ENCODE data around the gene BABAM2. TPM values are rescaled to one million over a fixed set of nuclear protein-coding genes. Genes with fewer than 3 reads are reported as not detected.

BABAM2 gene
- total RNA-seq, 2 experiments from 2014 or later = 41.9 to 49.7 TPM

DNA sequence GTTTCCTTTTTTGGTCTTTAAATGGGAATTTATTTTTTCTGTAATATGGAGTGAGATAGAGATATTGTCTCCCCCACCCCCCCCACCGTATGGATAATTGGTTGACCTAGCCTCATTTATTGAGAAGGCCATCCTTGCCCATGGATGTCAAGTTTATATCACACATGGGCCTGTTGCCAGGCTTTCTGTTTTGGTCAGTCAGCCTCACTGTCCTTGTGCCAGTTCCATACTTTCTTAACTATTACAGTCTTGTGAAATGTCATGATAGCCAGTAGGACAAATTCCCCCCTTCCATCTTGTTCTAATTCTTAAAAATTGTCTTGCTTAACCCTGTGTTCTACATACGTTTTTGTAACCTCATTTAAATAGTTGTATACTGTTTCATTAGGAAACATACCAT is 12.5 kb downstream of the BABAM2 start:
- no peak for DNase-seq
- H3K27me3 Mint-ChIP-seq = no peaks in the 10 kb centered on the region
- H3K4me1 Mint-ChIP-seq = peaks cover 23% of the 10 kb centered on the region
- H3K9me3 Mint-ChIP-seq = no peaks in the 10 kb centered on the region
- H3K4me3 Mint-ChIP-seq = no peak overlapping the region
- no peak overlapping the region for H3K27ac Mint-ChIP-seq
- ChIA-PET CTCF (no interaction called here), POLR2A (no interaction called here)
- peaks cover 59% of the 10 kb centered on the region for H3K36me3 Mint-ChIP-seq (ENCODE audit: low read depth)

- ChIA-PET CTCF (interaction anchor here (1.9 kb wide), 1 partner anchor 10 kb away, joined by 6 read pairs; no protein-coding TSS in a partner anchor), POLR2A (no interaction called here)
- H3K27me3 Mint-ChIP-seq = no peaks in the 10 kb centered on the region
- peaks cover 57% of the 10 kb centered on the region for H3K36me3 Mint-ChIP-seq (ENCODE audit: low read depth)
- no peak overlapping the region for H3K27ac Mint-ChIP-seq
- H3K4me3 Mint-ChIP-seq = no peak overlapping the region
- no peak for DNase-seq
- peaks cover 2% of the 10 kb centered on the region for H3K9me3 Mint-ChIP-seq
- peaks cover 25% of the 10 kb centered on the region for H3K4me1 Mint-ChIP-seq
These were observed 13.3 kb downstream of the BABAM2 start for GRCh38 chr2:27903649-27904404.

- H3K36me3 Mint-ChIP-seq (ENCODE audit: low read depth) = peaks cover 57% of the 10 kb centered on the region
- POLR2A ChIA-PET = no interaction called here
- no peaks in the 10 kb centered on the region for H3K27me3 Mint-ChIP-seq
- no peak overlapping the region for H3K4me3 Mint-ChIP-seq
- H3K27ac Mint-ChIP-seq = no peak overlapping the region
- DNase-seq = no peak
- CTCF ChIA-PET = interaction anchor here (1.9 kb wide), 1 partner anchor 10 kb away, joined by 6 read pairs; no protein-coding TSS in a partner anchor
- H3K4me1 Mint-ChIP-seq = peaks cover 27% of the 10 kb centered on the region
- peaks cover 2% of the 10 kb centered on the region for H3K9me3 Mint-ChIP-seq
These were observed 13.8 kb downstream of the BABAM2 start for GRCh38 chr2:27904405-27904665.

- no peaks in the 10 kb centered on the region for H3K27me3 Mint-ChIP-seq
- POLR2A ChIA-PET = no interaction called here
- H3K9me3 Mint-ChIP-seq = peaks cover 2% of the 10 kb centered on the region
- H3K27ac Mint-ChIP-seq = no peak overlapping the region
- DNase-seq = no peak
- CTCF ChIA-PET = no interaction called here
- peaks cover 25% of the 10 kb centered on the region for H3K4me1 Mint-ChIP-seq
- H3K4me3 Mint-ChIP-seq = no peak overlapping the region
- peaks cover 50% of the 10 kb centered on the region for H3K36me3 Mint-ChIP-seq (ENCODE audit: low read depth)
These were observed 15.5 kb downstream of the BABAM2 start for GRCh38 chr2:27906074-27906473.

- peaks cover 2% of the 10 kb centered on the region for H3K9me3 Mint-ChIP-seq
- no peak for DNase-seq
- ChIA-PET POLR2A (no interaction called here), CTCF (no interaction called here)
- peaks cover 48% of the 10 kb centered on the region for H3K36me3 Mint-ChIP-seq (ENCODE audit: low read depth)
- no peaks in the 10 kb centered on the region for H3K27me3 Mint-ChIP-seq
- H3K4me1 Mint-ChIP-seq = peaks cover 17% of the 10 kb centered on the region
- H3K4me3 Mint-ChIP-seq = no peak overlapping the region
- no peak overlapping the region for H3K27ac Mint-ChIP-seq
These were observed 17.0 kb downstream of the BABAM2 start for GRCh38 chr2:27907547-27907946.

- Mint-ChIP-seq H3K27ac (no peak overlapping the region), H3K27me3 (no peaks in the 10 kb centered on the region), H3K9me3 (peaks cover 2% of the 10 kb centered on the region), H3K4me3 (no peak overlapping the region), H3K4me1 (peaks cover 15% of the 10 kb centered on the region), H3K36me3 (ENCODE audit: low read depth) (peaks cover 32% of the 10 kb centered on the region)
- DNase-seq = no peak
- ChIA-PET POLR2A (no interaction called here), CTCF (interaction anchor here (0.6 kb wide), 1 partner anchor 13 kb away, joined by 3 read pairs; no protein-coding TSS in a partner anchor)
These were observed 19.4 kb downstream of the BABAM2 start for GRCh38 chr2:27909901-27910300.

GRCh38 chr2:27911458-27912210 is 21.1 kb downstream of the BABAM2 start:
- peaks cover 15% of the 10 kb centered on the region for H3K4me1 Mint-ChIP-seq
- ChIA-PET POLR2A (no interaction called here), CTCF (interaction anchor here (1.0 kb wide), 1 partner anchor 18 kb away, joined by 3 read pairs; no protein-coding TSS in a partner anchor)
- H3K4me3 Mint-ChIP-seq = no peak overlapping the region
- peaks cover 19% of the 10 kb centered on the region for H3K36me3 Mint-ChIP-seq (ENCODE audit: low read depth)
- H3K27me3 Mint-ChIP-seq = no peaks in the 10 kb centered on the region
- DNase-seq = no peak
- H3K9me3 Mint-ChIP-seq = peaks cover 2% of the 10 kb centered on the region
- H3K27ac Mint-ChIP-seq = no peak overlapping the region

GRCh38 chr2:27912512-27912911 is 22.0 kb downstream of the BABAM2 start:
- Mint-ChIP-seq H3K27me3 (no peaks in the 10 kb centered on the region), H3K36me3 (ENCODE audit: low read depth) (peaks cover 16% of the 10 kb centered on the region), H3K4me3 (no peak overlapping the region), H3K9me3 (peaks cover 2% of the 10 kb centered on the region), H3K27ac (no peak overlapping the region), H3K4me1 (peaks cover 14% of the 10 kb centered on the region)
- ChIA-PET CTCF (interaction anchor here (0.6 kb wide), 1 partner anchor 15 kb away, joined by 4 read pairs; no protein-coding TSS in a partner anchor), POLR2A (no interaction called here)
- no peak for DNase-seq

DNA sequence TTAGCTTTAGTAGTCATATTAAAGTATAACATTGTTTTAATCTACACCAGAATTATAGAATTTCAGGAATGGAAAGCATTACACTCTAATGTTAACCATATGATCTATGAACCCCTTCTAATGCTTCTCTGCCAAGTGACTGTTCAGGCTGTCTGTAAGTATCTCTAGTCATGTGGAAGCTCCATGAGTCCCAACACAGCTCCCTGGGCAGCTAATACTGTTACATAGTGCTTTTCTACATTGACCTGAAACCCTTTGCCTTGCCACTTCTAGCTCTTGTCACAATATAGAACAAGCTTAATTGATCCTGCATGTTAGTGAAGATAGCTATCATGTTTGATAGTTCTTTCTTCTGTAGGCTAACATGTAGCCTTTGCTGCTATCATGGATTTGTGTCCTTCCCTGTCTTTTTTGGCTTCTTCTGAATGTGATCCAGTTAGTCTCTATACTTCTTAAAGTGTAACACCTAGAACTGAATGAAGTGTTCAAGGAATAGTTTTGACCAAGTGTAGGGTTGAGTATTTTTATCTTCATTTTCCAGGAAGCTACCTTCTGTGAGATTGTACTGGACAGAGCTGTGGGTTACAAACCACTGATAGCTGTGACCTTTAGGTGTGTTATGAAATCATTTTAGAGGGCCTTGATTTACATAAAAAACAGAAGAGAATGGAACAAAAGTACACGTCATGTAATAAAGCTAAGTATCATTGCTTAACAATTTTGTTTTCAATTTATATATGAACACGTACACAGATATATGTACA is 23.7 kb downstream of the BABAM2 start:
- peaks cover 8% of the 10 kb centered on the region for H3K4me1 Mint-ChIP-seq
- DNase-seq = no peak
- H3K36me3 Mint-ChIP-seq (ENCODE audit: low read depth) = peaks cover 16% of the 10 kb centered on the region
- CTCF ChIA-PET = interaction anchor here (0.6 to 1.7 kb wide), 5 partner anchors 9 to 530 kb away, joined by 3 to 6 read pairs (median 3); no protein-coding TSS in a partner anchor
- POLR2A ChIA-PET = interaction anchor here (0.6 kb wide), 1 partner anchor 10 kb away, joined by 3 read pairs; no protein-coding TSS in a partner anchor
- H3K9me3 Mint-ChIP-seq = no peaks in the 10 kb centered on the region
- no peak overlapping the region for H3K4me3 Mint-ChIP-seq
- H3K27me3 Mint-ChIP-seq = no peaks in the 10 kb centered on the region
- H3K27ac Mint-ChIP-seq = no peak overlapping the region

DNA sequence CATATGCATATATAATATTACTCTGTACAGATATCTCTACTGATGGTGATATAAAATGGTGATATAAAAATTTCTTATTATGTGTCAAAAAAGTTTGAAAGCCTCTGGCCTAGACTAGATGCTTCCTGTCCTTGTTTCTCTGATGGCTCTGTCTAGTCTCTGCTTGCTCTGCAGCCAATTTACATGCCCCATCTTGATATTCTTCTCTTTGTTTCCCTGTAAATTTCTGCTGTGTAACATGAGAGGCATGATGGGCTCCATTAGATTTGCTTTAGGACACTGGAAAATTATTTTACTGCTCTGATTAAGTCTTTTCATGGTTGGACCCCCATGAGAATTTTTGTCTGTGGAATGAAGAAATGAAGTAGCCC is 24.3 kb downstream of the BABAM2 start:
- CTCF ChIA-PET = interaction anchor here (1.0 to 1.7 kb wide), 3 partner anchors 9 to 530 kb away, joined by 3 to 6 read pairs (median 3); no protein-coding TSS in a partner anchor
- no peak for DNase-seq
- Mint-ChIP-seq H3K4me3 (no peak overlapping the region), H3K9me3 (no peaks in the 10 kb centered on the region), H3K36me3 (ENCODE audit: low read depth) (peaks cover 11% of the 10 kb centered on the region), H3K4me1 (peaks cover 6% of the 10 kb centered on the region), H3K27ac (no peak overlapping the region), H3K27me3 (no peaks in the 10 kb centered on the region)
- POLR2A ChIA-PET = no interaction called here

DNA sequence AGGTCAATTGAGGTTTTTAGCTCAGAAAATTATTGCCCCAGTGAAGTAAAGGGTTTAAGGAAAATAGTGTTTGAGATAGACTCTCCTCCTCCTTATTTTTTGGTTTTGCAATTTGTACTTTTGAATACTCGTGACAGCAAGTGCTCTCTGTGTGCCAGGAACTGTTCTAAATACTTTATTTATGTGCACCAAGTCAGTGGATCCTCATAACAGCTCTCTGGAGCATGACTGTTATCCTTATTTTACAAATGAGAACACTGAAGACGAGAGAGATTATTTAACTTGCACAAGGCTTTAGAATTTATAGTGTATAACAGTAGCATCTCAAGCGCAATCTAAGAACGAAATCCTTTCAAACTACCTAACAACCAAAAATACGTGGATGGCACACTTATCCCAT is 24.7 kb downstream of the BABAM2 start:
- Mint-ChIP-seq H3K27ac (no peak overlapping the region), H3K4me3 (no peak overlapping the region), H3K27me3 (no peaks in the 10 kb centered on the region), H3K36me3 (ENCODE audit: low read depth) (peaks cover 11% of the 10 kb centered on the region), H3K4me1 (peaks cover 9% of the 10 kb centered on the region), H3K9me3 (no peaks in the 10 kb centered on the region)
- DNase-seq = no peak
- POLR2A ChIA-PET = no interaction called here
- CTCF ChIA-PET = interaction anchor here (1.0 to 1.7 kb wide), 3 partner anchors 9 to 529 kb away, joined by 3 to 6 read pairs (median 3); no protein-coding TSS in a partner anchor

DNA sequence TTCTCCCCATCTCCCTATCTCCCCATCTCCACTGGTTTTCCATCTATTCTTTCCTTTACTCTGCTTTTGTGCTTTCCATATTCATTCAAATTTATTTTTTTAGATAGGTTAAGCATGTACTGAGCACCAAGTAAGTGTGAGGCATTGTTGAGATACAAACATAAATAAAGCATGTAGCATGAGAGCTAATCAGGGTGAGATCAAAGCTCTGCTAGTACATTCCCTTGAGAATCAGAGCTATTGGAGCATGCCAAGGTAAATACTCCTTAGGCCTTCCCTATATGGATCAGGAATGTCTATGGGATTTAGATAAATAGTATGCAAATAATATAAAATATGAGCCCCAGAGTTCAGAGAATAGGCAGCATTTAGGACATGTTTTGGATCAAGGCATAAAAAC is 25.3 kb downstream of the BABAM2 start:
- peaks cover 11% of the 10 kb centered on the region for H3K36me3 Mint-ChIP-seq (ENCODE audit: low read depth)
- DNase-seq = no peak
- no peak overlapping the region for H3K4me3 Mint-ChIP-seq
- no peak overlapping the region for H3K27ac Mint-ChIP-seq
- POLR2A ChIA-PET = no interaction called here
- no peaks in the 10 kb centered on the region for H3K9me3 Mint-ChIP-seq
- H3K4me1 Mint-ChIP-seq = peaks cover 11% of the 10 kb centered on the region
- CTCF ChIA-PET = interaction anchor here (0.9 kb wide), 1 partner anchor 26 kb away, joined by 3 read pairs; no protein-coding TSS in a partner anchor
- no peaks in the 10 kb centered on the region for H3K27me3 Mint-ChIP-seq

All from activated CD4-positive, alpha-beta T cell treated with anti-CD3 and anti-CD28 coated beads, Interleukin-2, amount 10 ng/mL, durations not matched to agents 7 days and 5 days (primary cell).